NAMALWA (cell line): ENCODE data around the gene SEZ6L.
A peak's percentile ranks its signal among the peaks of the same experiment; 100 is the strongest.
"Not testable (repeated sequence)": the region's sequence is repeated elsewhere in the genome, so short reads cannot be mapped to it uniquely, and the experiment has no call there.

ENCODE experiments used
- DNase-seq: peaks from one replicate; pipeline ENCODE4 v3.0.0-alpha.2; 2015; ENCODE audit warnings: low spot score

The SEZ6L gene

DNA sequence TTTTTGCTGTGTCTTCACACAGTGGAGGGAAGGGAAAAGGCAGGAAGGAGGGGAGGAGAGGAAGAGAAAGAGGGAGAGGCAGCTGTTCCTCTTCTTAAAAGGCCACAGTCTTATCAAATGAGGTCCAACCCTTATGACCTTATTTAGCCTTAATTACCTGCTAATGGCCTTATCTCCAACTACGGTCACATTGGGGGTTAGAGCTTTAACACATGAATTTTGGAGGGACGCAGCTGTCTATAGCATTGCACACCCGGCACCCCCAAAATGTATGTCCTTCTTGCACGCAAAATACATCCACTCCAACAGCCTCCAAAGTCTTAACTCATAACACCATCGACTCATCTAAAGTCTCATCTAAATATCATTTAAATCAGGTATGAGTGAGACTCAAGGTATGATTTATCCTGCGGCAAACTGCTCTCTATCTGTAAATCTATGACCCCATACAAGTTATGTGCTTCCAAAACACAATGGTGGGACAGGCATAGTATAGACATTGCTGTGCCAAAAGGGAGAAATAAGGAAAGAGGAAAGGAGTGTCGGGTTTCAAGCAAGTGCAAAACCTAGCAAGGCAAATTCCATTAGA lies 214.8 kb downstream of the SEZ6L start:
- no peak for DNase-seq

DNA sequence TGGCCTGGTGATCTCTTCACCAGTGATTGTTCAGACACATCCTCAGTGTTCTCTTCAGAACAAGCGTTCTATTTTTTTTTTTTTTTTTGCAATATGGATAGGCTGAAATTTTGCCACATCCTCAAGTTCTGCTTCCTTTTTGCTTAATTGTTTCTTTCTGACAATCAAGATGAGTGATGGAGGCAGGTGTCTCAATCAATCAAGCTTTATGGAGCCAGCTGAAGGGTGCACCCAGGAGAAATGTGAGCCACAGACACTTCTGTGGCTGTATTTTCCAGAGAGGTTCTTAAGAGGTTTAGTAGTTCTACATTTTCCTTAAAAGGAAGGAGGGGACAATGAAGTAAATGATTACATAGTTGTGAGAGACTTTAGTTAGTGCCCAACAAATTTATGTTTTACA lies 215.9 kb downstream of the SEZ6L start:
- DNase-seq = no peak

DNA sequence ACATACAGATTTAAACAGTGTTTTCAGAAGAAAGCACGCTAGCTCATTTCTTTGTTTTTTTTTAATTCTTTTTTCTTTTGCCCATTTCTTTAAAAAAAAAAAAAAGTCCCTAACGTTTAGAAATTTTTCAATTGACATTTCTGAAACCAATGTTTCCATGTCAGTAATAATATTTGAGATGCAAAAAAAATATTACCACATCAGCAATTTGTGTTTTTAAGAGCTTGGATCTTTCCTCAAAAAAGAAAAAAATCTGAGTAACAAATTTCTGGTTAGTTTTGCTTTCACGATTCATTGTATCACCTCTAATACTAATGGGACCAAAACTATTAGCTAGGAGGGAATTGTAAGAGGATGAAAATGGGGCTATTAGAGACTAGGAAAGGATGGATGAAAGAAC lies 219.9 kb downstream of the SEZ6L start:
- no peak for DNase-seq

DNA sequence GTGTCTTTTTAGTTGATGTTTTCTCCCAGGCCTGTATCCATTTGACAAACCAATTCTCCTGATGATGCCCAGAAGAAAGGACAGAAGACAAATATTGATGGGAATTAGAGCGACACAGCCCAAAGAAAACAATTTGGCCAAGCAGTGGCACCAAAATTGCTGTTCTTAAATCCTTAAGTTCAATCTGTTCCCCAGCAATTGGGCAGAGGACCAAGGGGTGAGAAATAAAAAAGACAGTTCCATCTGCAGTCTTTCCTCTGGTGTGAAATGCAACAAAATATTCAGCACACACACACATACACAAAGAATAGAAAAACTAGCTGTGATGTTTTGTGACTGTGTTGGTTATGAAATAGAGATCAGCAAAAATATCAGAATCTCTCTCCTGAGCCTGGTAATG lies 221.8 kb downstream of the SEZ6L start:
- DNase-seq = no peak

DNA sequence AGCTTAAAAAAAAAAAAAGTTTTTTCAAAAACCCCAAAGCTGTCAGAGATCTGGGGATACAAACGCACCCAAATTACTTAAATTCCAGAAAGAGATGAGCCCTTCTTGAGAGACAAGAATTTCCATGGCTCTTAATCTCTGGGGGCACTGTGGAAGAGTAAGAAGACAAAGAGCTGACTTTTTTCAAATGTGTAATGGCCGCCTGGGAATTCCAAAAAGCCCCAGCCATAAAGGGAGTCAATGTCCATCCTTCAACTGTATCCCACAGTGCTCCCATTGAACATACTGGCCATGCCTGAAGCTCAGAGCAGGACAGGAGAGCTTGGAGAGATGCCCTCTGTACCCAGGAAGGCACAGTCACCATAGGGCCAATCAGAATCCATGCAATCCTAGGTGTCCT lies 222.4 kb downstream of the SEZ6L start:
- no peak for DNase-seq

DNA sequence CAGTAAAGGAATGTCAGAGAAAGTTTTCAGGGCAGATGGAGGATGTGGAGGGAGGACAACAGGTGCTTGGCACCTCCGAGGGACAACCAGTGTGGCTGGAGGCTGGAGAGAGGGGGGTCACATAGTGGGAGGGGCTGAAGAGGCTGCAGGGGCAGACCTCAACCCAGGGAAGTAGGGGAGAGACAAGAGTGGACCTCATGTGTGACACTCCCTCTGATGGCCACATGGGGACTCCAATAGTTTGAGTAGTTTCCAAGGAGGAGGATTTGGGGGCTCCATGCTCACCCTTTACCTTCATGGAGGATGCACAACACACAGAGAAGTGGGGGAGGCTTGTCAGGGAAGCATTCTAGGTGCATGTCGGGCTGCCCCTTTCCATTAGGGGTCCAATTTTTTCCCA lies 224.7 kb downstream of the SEZ6L start:
- no peak for DNase-seq

DNA sequence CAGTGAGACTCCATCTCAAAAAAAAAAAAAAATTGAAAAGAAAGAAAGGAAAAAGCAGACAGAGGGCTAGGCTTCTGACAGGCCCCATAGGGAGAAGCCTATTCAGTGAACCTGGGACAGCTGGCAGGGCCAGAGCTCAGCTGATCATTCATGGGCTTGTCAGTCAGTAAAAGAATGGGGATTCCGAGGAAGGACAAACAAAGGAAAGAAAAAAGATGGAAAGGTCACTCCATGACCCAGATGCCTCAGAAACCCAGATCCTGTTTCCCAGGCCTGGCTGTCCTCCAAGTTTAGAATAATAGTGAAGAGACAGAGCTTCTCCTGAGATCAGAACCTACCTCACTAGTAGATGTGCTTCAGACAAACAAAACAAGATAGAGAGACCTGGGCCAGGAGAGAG lies 225.5 kb downstream of the SEZ6L start:
- no peak for DNase-seq

DNA sequence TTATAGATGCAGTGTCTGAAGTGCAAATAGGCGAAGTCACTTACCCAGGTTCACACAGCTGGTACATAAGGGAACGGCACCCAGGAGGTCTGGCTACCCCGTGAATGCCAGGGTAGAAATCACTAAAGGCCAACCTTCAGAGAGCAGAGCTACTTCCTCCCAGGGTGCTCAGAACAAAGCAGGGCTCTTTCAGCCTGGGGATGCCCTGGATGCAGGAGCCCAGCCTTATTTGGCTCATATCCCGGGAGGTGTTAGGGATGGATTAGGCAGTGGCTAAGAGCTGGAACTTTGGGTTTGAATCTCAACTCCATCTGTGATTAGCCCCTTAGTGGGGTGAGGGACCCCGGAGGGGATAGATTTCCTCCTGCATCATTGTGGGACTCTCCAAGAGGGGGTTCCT lies 226.7 kb downstream of the SEZ6L start:
- no peak for DNase-seq

DNA sequence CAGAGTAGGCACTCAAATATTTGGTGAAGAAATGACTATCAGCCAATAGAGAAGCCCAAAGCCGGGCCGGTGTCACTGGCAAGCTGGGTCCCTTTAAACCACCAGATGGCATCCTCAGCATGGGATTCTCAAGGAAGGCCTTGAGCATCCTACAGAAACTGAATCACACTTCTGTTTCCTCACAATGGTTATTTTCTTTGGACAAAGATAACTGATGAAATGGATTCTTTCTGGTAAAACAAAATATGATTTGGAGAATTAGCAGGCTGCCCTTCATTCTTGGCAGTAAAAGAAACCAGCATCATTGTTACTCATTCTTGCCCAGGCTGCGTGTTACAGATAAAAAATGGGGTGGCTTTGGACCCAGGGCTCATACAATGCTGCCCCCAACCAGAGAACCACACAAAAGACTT lies 229.5 kb downstream of the SEZ6L start:
- DNase-seq = peak; percentile 67

DNA sequence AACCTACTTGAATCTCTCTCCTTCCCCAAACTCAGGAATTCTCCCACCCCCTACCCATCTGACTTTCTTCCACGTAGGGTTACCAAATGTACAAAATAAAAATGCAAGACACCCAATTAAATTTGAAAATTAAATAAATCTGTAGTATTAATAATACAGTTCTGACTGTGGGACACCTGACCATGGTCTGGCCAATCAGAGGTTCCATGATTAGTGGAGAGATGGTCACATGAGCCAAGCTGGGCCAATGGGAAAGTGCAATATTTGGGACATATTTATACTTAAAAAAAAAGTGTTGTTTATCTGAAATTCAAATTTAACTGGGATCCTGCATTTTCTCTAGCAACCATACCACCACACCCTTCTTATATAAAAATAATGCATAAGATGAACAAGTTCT lies 230.0 kb downstream of the SEZ6L start:
- DNase-seq = peak; percentile 32

DNA sequence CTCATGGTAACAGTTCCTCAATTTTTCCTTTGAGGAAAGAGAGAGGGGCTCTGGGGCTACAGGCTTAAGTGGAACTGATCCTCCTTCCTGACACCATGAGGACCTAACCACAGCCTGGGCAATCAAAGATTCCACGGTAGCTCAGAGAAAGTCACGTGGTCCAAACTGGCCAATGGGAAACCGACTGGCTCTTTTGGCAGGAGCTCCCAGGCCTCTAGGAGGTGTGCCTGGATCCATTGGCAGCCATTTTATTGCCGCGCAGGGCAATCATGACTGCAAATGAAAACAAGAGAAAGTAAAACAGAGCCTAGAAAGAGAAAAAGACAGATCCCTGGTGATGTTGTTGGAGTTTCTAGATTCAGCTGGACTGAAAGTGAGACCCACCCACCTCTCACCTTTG lies 232.5 kb downstream of the SEZ6L start:
- no peak for DNase-seq

DNA sequence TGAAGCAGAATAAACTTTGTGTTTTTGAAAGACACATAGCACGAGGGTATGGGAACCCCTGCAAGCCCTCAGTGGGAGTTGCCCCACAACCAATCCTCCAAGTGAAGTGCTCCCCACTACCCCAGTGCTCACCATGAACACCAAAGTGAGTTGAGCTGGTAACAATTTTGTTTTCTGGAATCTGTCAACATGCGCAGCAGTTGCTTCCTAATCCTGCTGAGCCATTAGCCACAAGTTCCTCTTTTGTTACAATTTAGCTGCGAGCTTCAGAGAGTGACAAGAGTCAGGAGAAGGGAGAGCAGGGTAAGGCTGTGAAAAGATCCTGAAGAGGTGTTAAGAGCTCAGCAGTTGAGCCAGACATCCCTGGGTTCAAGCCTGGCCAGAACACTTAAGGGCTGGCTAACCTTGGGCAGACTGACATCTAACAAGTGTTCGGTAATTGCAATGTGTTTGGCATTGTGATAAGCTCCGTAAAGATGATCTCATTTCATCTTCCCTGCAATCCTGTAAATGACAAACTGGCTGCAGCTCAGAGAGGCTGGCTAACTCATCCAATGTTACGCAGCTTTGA lies 235.7 kb downstream of the SEZ6L start:
- peak; percentile 30 for DNase-seq

DNA sequence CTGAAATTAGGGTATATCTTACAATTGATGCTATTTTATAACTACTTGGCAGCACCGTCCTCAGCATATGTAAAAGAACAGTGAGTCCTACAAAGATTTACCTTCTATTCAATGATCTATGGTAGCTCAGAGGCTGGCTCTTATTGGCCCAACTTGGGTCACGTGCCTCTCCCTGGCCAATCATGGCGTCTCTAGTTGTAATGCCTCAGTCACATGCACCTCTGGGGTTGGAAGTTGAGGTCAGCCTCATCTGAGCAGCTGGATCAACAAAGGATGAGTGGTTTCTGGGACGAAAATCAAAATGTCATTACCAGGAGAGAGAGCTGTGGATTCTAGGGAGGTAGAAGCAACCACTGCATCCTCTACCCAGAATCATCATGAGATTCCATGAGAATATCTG lies 236.9 kb downstream of the SEZ6L start:
- peak; percentile 67 for DNase-seq

DNA sequence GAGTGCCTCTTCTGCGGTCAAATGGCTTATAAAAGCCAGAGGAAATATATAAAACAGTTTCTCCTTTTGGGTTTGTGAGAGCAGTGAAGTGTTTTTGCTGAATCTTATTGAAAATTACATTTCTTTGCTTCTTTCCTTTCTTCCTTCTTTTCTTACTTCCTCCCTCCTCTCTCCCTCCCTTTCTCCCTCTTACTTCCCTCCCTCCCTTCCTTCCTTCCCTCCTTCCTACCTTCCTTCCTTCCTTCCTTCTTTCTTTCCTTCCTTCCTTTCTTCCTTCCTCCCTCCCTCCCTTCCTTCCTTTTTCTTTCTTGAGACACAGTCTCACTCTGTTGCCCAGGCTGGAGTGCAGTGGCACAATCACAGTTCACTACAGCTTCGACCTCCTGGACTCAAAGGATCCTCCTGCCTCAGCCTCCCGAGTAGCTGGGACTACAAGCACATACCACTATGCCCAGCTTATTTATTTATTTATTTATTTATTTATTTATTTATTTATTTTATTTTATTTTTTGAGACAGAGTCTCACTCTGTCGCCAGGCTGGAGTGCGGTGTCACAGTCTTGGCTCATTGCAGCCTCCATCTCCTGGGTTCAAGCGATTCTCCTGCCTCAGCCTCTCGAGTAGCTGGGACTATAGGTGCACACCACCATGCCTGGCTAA lies 239.4 kb downstream of the SEZ6L start:
- DNase-seq = not testable (repeated sequence)

DNA sequence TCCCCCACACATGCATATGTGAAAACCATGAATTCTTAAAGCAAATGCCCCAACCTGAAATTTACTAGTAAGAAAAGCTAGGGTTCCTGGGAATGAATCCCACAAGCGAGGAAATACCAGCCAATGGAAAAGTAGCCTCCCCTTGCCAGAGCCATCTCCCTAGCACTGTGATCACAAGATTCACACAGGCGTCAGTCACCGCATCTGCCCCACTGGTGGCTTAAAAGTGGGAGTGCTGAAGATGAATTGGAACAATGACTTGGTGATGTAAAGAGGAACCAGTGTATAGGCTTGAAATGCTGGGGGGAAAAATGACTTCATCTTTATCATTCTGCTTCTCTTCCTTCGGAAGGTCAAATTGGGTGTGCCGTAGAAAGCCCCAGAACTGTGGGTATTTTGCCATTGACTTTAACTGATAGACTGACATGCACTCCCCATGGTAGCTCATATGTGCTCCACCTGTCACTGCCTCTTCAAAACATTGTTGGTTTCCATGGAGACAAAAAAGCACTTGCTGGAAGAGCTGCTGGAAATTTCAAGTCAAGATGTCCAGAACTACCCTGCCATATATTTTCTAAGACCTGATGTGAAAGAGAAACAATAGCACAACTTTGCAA lies 240.6 kb downstream of the SEZ6L start:
- peak; percentile 28 for DNase-seq

DNA sequence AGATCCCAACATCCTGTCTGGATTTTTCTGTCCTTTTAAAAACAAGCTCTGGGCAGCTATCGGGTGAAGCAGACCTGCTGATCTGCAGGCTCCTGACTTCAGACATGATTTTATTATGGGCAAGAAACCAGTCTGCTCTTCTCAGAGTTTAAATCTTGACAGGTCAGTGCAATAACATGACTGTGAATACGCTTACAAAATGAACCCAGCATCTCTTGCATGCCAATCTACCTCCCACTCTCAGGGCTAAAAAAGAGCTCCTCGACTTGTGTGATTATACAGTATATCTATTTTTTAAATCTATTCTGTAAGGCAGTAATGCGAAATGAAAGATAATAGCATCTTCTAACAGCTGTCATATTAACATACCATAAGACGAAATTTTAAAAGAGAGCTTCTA lies 241.1 kb downstream of the SEZ6L start:
- no peak for DNase-seq

DNA sequence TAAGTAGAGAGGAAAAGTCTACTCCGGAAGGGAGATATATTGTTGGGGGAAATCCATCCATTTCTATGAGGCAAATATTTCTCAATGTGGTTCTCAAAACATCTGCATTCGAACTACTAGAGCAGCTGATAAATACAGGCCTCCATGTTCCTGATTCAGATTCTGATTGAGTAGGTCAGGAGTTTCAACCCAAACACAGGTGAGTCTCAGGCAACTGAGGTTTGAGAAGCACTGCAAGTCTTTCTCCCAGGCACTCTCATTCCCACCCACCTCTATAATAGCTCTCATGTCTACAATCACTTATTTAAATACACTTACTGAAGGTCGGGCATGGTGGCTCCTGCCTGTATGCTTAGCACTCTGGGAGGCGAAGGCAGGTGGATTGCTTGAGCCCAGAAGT lies 245.1 kb downstream of the SEZ6L start:
- no peak for DNase-seq

DNA sequence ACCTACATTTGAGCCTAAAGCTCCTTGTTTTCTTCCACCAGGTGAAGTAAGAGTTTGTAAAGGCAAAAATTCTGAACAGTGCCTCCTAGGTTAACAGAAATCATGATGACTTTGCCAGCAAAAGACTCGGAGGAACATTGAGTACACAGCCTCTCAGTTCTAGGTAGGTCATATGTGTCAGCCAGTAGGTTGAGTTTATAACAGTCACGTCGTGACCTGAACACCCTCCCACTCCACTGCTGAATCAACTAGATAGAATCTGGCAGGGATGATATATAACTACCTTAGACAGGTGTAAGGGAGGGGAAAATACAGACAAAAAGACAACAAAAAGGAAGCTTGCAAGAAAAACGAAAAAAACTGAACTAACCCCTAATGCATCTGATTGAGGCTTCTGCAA lies 247.0 kb downstream of the SEZ6L start:
- DNase-seq = no peak

DNA sequence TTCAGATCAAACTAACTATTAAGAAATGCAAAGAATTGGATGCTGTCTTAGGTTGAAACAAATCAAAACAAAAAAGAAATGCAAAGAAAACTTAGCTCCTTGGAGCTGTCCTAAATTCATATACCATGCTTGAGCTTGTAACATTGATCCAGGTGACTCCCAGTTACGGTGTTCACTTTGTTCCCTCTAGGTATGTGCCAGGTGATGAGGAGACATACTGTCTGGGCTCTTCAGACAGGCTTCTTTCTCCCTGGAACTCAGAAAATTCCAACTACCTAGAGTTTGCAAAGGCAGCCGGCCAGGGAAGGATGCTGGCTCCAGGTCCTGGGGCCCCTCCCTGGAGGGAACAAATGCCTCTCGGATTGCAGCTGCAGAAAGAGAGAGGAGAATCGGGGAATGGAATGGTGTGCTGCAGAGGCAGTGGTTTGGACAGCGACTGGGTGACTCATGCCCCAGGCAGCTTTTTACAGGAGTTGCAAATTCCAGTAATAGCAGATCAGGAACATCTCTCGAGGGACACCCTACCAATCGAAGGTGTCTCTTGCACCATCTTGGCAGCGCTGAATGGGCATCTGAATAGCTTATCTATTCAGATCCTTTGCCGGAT lies 247.5 kb downstream of the SEZ6L start:
- DNase-seq = no peak

DNA sequence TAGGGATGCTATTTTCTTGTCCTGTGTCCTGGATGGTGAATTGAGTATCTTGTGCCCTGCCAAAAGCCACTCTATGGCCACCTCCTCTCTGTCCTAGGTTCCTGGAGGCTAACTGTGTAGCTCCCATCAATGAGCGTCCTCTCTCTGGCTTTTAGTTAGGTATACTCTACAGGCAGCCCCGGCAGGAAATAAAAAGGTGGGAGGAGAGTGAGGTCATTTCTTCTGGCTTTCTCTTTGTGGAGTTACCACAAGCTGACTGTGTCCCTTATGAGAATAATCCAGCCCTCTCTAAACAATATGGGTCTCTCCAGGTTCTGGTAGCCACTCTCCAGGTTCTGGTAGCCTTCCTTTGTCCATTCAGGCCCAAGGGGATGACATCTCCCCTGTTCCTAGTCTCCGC lies 248.1 kb downstream of the SEZ6L start:
- DNase-seq = no peak

DNA sequence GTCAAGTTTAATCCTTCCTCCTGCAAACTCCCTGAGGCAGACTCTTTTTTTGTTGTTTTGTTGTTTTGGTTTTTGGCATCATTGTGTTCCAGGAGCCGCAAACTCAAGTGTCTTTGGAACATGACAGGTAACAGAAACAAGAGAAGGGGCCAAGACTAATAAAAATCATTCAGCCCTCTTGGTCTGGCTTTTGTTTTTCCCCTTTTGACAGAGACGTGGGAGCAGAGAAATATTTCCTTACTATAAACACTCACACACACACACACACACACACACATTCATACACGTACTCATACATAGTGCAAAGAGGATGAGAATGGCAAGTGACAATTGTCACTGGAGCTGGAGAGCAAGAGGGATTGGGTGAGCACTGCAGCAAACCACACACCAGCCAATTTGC lies 249.4 kb downstream of the SEZ6L start:
- no peak for DNase-seq

DNA sequence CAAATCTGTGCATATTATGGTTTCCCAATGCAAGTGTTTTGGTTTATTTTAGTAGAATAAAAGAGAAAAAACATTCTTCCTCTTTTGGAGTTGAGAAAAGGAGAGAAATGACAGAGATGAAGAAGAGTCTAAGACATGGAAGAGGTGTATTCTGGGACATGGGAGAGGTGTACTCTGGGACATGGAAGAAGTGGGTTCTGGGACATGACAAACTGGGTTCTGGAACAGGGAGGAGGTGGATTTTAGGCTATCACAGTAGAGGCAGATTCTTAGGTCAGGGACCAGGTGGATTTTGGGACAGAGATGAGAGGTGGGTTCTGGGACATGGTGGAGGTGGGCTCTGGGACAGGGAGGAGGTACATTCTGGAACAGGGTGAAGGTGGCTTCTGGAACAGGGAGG lies 257.7 kb downstream of the SEZ6L start:
- no peak for DNase-seq
